WTC11 (cell line): Measurements from ENCODE around the gene TFB1M.

Experiments
- CTCF ChIP-seq: fragments of 200-600 bp; IDR thresholded peaks from 2 replicates; pipeline ENCODE4 v1.8.0; 2022; ENCODE audit warnings: antibody characterized with exemption
- ESRRA ChIP-seq: sonication (generic); formaldehyde crosslinking; IDR thresholded peaks from 2 replicates; pipeline ENCODE4 v1.8.1; 2022; ENCODE audit warnings: mild to moderate bottlenecking, missing genetic modification reagents, borderline replicate concordance
- MXD4 ChIP-seq: fragments of 250-450 bp; sonication (Bioruptor Pico); IDR thresholded peaks from 2 replicates; pipeline ENCODE4 v1.8.0; 2021; ENCODE audit warnings: mild to moderate bottlenecking, moderate library complexity, borderline replicate concordance
- NR2C2 ChIP-seq: sonication (generic); formaldehyde crosslinking; IDR thresholded peaks from 2 replicates; pipeline ENCODE4 v1.8.0; 2022; ENCODE audit warnings: mild to moderate bottlenecking, missing genetic modification reagents
- USF2 ChIP-seq: sonication (generic); formaldehyde crosslinking; IDR thresholded peaks from 2 replicates; pipeline ENCODE4 v1.8.1; 2023; ENCODE audit warnings: mild to moderate bottlenecking, missing genetic modification reagents, moderate library complexity
- ZBTB43 ChIP-seq: sonication (generic); formaldehyde crosslinking; IDR thresholded peaks from 2 replicates; pipeline ENCODE4 v1.8.1; 2023; ENCODE audit warnings: mild to moderate bottlenecking, missing genetic modification reagents
- ZNF232 ChIP-seq: sonication (generic); formaldehyde crosslinking; IDR thresholded peaks from 2 replicates; pipeline ENCODE4 v1.8.0; 2022; ENCODE audit warnings: mild to moderate bottlenecking, missing genetic modification reagents

GRCh38 chr6:155274106-155274505, 40.2 kb downstream of the TFB1M start:
- no peak for TF ChIP-seq CTCF
- TF ChIP-seq ESRRA (CRISPR knock-in tag): no peak
- no peak for TF ChIP-seq MXD4 (CRISPR knock-in tag)
- TF ChIP-seq USF2 (CRISPR knock-in tag): no peak
- TF ChIP-seq ZBTB43 (CRISPR knock-in tag): no peak
- TF ChIP-seq ZNF232: no peak
- no peak for TF ChIP-seq NR2C2 (CRISPR knock-in tag)
